Measurements from ENCODE around the gene NOX4.
"Not testable (repeated sequence)": the region's sequence is repeated elsewhere in the genome, so short reads cannot be mapped to it uniquely, and the experiment has no call there.

NOX4 gene

DNA sequence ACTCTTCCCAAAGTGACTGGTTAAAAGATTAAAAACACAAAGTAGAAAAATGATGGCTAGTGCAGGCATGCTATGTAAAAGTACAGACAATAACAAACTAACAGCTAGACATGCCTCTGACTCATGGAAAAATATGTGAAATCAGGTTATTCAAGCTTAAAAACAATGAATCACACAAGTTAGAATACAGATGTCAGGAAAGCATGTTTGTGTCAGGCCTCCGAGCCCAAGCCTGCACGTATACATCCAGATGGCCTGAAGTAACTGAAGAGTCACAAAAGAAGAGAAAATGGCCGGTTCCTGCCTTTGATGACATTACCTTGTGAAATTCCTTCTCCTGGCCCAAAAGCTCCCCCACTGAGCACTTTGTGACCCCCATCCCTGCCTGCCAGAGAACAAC, 110.1 kb downstream of the NOX4 start:
- Histone ChIP-seq H3K9ac (ENCODE audit: insufficient read length, low read depth) (no peak overlapping the region), H3K27me3 (ENCODE audit: insufficient read depth, insufficient read length) (no peaks in the 10 kb centered on the region), H3K4me3 (ENCODE audit: insufficient read length, low read depth) (no peak overlapping the region), H3K36me3 (ENCODE audit: insufficient read depth, insufficient read length, low read length) (no peaks in the 10 kb centered on the region), H3K9me3 (ENCODE audit: insufficient read depth, low read length) (no peaks in the 10 kb centered on the region; the same call in 1 of the 2 replicates), H3K4me1 (ENCODE audit: insufficient read depth, insufficient read length) (no peaks in the 10 kb centered on the region)
- DNase-seq (ENCODE audit: low read depth, low spot score), result no peak
- no peak for TF ChIP-seq YY1 (IDR thresholded peaks at IDR 0.05; ENCODE audit: insufficient read depth, insufficient read length)
- TF ChIP-seq ZNF274 (IDR thresholded peaks at IDR 0.05; ENCODE audit: low read depth, low read length), result no peak
- TF ChIP-seq SUZ12 (IDR thresholded peaks at IDR 0.05; ENCODE audit: extremely low read depth, insufficient read depth, insufficient read length), result no peak

DNA sequence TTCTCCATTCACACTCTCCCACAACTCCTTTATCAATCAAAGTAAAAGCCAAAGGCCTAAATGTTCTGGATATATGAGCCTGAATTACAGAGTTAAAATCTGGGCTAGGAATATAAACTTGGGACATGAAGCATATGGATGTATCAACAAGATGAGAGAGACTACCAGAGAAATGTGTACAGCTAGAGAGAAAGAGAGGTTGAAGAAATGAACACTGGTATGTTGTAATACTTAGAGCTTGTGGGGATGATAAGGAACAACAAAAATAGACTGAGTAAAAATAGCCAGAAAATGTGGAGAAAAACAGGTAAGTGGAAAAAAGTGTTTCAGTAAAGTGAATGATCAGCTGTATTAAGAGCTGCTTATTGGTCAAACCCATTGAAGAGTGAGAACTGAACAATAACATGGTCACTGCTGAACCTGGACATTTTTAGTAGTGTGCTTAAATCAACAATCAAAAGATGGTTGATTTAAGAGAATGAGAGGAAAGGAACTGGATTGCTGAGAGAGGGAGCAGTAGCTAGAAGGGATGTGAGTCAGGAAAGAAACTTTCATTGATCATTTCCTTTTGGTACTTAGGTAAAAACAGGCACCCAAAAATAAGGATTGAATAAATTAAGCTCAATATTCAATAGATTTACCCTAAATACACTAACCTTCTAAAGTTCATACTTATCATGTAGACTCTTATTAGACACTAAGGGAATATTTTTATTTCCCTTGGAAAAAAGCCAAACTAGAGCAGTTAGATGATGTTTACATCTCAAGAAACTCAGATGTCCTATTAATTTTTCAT, 111.0 kb downstream of the NOX4 start:
- H3K36me3 ChIP-seq (ENCODE audit: insufficient read depth, insufficient read length, low read length); H3K4me1 ChIP-seq (ENCODE audit: insufficient read depth, insufficient read length); H3K9ac ChIP-seq (ENCODE audit: insufficient read length, low read depth); DNase-seq (ENCODE audit: low read depth, low spot score); H3K4me3 ChIP-seq (ENCODE audit: insufficient read length, low read depth); H3K9me3 ChIP-seq (ENCODE audit: insufficient read depth, low read length); H3K27me3 ChIP-seq (ENCODE audit: insufficient read depth, insufficient read length): not testable (repeated sequence)

DNA sequence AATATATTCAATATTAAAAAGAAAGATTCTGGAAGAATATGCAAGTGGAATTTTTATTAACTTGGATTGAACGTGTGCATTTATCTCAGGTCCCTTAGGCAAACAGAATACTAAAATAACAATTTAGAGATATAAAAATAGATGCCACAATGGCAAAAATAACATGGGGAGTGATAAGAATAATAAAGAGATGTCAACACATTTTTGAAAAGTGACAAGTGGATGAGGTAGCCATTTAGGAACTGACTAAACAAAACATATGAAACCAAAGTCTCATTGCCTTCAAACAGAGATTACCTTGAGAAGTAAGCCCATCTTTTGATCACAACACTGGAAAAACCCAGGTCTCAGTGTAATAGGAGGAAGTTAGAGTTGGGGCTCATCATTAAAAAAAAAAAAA, 112.2 kb downstream of the NOX4 start:
- H3K36me3 ChIP-seq (ENCODE audit: insufficient read depth, insufficient read length, low read length); H3K9ac ChIP-seq (ENCODE audit: insufficient read length, low read depth); H3K4me1 ChIP-seq (ENCODE audit: insufficient read depth, insufficient read length); H3K9me3 ChIP-seq (ENCODE audit: insufficient read depth, low read length); H3K4me3 ChIP-seq (ENCODE audit: insufficient read length, low read depth); DNase-seq (ENCODE audit: low read depth, low spot score); H3K27me3 ChIP-seq (ENCODE audit: insufficient read depth, insufficient read length): not testable (repeated sequence)

DNA sequence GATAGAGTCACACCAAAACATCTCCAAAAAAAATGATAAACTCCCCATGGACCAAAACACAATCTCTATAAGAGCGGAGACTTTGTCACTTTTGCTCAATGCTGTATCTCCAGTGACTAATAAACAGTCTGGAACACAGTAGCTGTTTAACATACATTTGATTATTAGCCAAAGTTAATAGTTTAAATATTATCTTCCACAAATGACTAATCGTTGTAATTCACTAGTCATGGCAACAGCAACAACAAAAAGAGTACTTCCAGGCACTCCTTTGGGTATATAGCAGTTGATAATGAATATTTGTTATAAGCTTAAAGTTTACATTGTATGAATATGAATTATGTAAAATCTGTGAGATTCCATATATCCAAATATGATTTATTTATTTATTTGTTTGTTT, 121.8 kb downstream of the NOX4 start:
- not testable (repeated sequence) for DNase-seq (ENCODE audit: low read depth, low spot score); H3K4me1 ChIP-seq (ENCODE audit: insufficient read depth, insufficient read length); H3K9ac ChIP-seq (ENCODE audit: insufficient read length, low read depth); H3K36me3 ChIP-seq (ENCODE audit: insufficient read depth, insufficient read length, low read length); H3K4me3 ChIP-seq (ENCODE audit: insufficient read length, low read depth); H3K27me3 ChIP-seq (ENCODE audit: insufficient read depth, insufficient read length); H3K9me3 ChIP-seq (ENCODE audit: insufficient read depth, low read length)

DNA sequence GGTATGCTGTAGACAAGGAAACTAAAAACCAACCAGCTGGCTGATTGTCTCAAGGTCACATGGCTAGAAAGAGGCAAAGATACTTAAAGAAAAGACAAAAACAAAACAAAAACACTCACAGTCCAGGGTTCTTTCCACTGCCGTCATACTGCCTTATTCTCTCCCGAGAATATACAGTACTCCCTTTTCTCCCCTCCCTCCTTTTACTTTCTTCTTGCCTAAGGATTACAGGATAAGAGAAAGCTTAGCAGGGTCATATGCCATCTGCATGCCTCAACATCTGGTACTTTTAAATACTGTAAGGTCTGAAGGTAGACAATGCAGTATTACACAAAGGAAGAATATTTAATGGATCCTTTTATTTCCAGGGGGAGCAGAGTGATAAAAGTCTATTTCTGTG, 126.3 kb downstream of the NOX4 start:
- DNase-seq (ENCODE audit: low read depth, low spot score); H3K27me3 ChIP-seq (ENCODE audit: insufficient read depth, insufficient read length); H3K4me1 ChIP-seq (ENCODE audit: insufficient read depth, insufficient read length); H3K36me3 ChIP-seq (ENCODE audit: insufficient read depth, insufficient read length, low read length); H3K9ac ChIP-seq (ENCODE audit: insufficient read length, low read depth); H3K4me3 ChIP-seq (ENCODE audit: insufficient read length, low read depth); H3K9me3 ChIP-seq (ENCODE audit: insufficient read depth, low read length): not testable (repeated sequence)

DNA sequence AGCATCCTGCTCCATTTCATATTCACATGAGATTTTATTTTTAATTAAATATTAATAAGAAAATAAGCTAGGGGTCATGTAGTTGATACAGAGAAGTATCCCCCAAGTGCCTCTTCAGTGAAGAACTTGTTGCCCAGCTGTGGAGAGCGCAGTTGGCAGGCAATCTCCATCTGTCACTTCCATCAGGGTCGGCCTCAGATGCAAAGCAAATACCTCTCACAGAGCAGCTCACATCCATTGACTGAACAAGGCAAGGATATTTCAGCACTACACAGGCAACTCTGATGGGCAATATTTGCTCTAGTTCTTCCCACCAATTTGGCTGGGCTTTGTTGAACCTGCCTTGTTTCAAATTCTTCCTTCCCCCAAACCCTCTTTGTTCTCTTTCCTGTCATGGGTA, 129.4 kb downstream of the NOX4 start:
- no peak for DNase-seq (ENCODE audit: low read depth, low spot score)
- no peaks in the 10 kb centered on the region for H3K4me1 ChIP-seq (ENCODE audit: insufficient read depth, insufficient read length)
- no peaks in the 10 kb centered on the region for H3K36me3 ChIP-seq (ENCODE audit: insufficient read depth, insufficient read length, low read length)
- H3K27me3 ChIP-seq (ENCODE audit: insufficient read depth, insufficient read length), result no peaks in the 10 kb centered on the region
- H3K4me3 ChIP-seq (ENCODE audit: insufficient read length, low read depth), result no peak overlapping the region
- TF ChIP-seq SUZ12 (IDR thresholded peaks at IDR 0.05; ENCODE audit: extremely low read depth, insufficient read depth, insufficient read length) (no peak), ZNF274 (IDR thresholded peaks at IDR 0.05; ENCODE audit: low read depth, low read length) (no peak), YY1 (IDR thresholded peaks at IDR 0.05; ENCODE audit: insufficient read depth, insufficient read length) (no peak)
- H3K9ac ChIP-seq (ENCODE audit: insufficient read length, low read depth), result no peak overlapping the region
- H3K9me3 ChIP-seq (ENCODE audit: insufficient read depth, low read length), result no peaks in the 10 kb centered on the region

DNA sequence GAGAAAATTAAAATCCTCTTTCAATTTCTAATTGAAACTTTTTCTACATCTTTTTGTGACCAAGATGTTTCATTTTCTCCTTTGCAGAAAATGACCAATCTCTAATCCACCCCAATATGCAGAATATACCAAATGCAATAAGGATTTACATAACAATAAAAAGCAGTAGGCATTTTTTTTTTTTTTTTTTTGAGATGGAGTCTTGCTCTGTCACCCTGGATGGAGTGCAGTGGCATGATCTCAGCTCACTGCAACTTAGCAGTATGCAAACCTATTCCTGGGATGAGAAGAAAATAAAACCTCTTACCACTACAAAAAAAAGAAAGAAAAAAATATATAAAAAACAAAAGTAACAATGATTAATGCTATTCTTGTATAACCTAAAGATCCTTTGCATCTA, 132.0 kb downstream of the NOX4 start:
- H3K4me3 ChIP-seq (ENCODE audit: insufficient read length, low read depth), result not testable (repeated sequence)

DNA sequence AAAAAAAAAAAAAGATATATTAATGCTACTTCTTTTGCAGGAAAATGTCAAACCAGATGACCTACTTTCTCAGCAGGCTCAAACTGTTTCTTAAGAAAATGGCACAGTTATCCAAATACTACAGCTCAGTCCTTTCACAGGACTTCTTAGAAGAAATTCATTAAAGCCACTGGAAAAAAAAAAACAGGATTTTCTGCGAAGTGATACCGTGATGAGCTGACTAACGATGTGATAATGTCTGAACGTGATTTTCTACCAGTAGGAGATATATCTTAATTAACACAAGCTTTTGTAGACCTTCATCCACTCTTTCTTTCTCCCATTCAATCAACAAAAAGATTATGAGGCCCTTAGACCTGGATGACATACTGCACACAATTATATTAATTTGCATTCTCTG, 132.4 kb downstream of the NOX4 start:
- Histone ChIP-seq H3K27me3 (ENCODE audit: insufficient read depth, insufficient read length) (no peaks in the 10 kb centered on the region), H3K9me3 (ENCODE audit: insufficient read depth, low read length) (no peaks in the 10 kb centered on the region), H3K36me3 (ENCODE audit: insufficient read depth, insufficient read length, low read length) (peaks cover 5% of the 10 kb centered on the region), H3K9ac (ENCODE audit: insufficient read length, low read depth) (no peak overlapping the region), H3K4me3 (ENCODE audit: insufficient read length, low read depth) (no peak overlapping the region), H3K4me1 (ENCODE audit: insufficient read depth, insufficient read length) (no peaks in the 10 kb centered on the region)
- no peak for DNase-seq (ENCODE audit: low read depth, low spot score)
- TF ChIP-seq YY1 (IDR thresholded peaks at IDR 0.05; ENCODE audit: insufficient read depth, insufficient read length) (no peak), SUZ12 (IDR thresholded peaks at IDR 0.05; ENCODE audit: extremely low read depth, insufficient read depth, insufficient read length) (no peak), ZNF274 (IDR thresholded peaks at IDR 0.05; ENCODE audit: low read depth, low read length) (no peak)

More for the DNA sequence above, 132.0 kb downstream of the NOX4 start:
- H3K9me3 ChIP-seq (ENCODE audit: insufficient read depth, low read length); H3K9ac ChIP-seq (ENCODE audit: insufficient read length, low read depth); H3K4me1 ChIP-seq (ENCODE audit: insufficient read depth, insufficient read length); H3K27me3 ChIP-seq (ENCODE audit: insufficient read depth, insufficient read length); DNase-seq (ENCODE audit: low read depth, low spot score); H3K36me3 ChIP-seq (ENCODE audit: insufficient read depth, insufficient read length, low read length): not testable (repeated sequence)

Measured in NT2/D1 (cell line).